Stimulated activated effector memory CD8-positive, alpha-beta T cell treated with anti-CD3 and anti-CD28 coated beads, Interleukin-12 subunit alpha, Interleukin-12 subunit beta, amount 100 ng/mL, for 72 hours (primary cell): ENCODE results near the gene KRTAP21-2.
A peak's percentile ranks its signal among the peaks of the same experiment; 100 is the strongest.
"Not testable (repeated sequence)": the region's sequence is repeated elsewhere in the genome, so short reads cannot be mapped to it uniquely, and the experiment has no call there.

Source experiments
- ATAC-seq: fragments of 150-1000 bp; cut with Tn5 transposase; 2 replicates; pipeline ENCODE4 v1.10.0; 2021
- DNase-seq, 2 donors: peaks; one replicate each; pipeline ENCODE4 v3.0.0; 2021 to 2022; ENCODE audit warnings: low spot score in 2 of 2
- H3K27ac Mint-ChIP-seq: one replicate; pipeline ENCODE4 v1.8.0; 2022; ENCODE audit warnings: mild to moderate bottlenecking, mixed read lengths
- H3K36me3 Mint-ChIP-seq: one replicate; pipeline ENCODE4 v1.8.0; 2022; ENCODE audit warnings: mild to moderate bottlenecking, mixed read lengths
- H3K4me1 Mint-ChIP-seq: one replicate; pipeline ENCODE4 v1.8.0; 2022; ENCODE audit warnings: mixed read lengths
- H3K4me3 Mint-ChIP-seq: one replicate; pipeline ENCODE4 v1.8.0; 2022; ENCODE audit warnings: mild to moderate bottlenecking, mixed read lengths
- H3K9me3 Mint-ChIP-seq: one replicate; pipeline ENCODE4 v1.8.0; 2022; ENCODE audit warnings: mixed read lengths

Gene KRTAP21-2

DNA sequence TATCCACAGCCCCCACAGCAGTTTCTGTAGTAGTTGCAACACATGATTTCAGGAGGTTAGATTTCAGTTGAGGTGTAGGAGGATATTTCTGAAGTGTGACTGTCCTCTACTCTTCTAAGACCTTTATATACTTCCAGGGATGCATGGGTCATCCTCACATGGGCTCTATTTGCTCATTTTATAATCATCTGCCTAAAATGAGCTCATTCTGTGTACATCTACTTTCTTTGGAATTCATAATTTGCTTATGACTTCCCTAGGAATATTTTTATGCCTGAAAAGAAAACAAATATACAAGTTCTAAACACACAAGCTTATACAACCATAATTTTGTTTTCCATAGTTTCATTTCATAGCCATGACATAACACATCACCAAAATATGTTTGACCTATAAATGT is at the start of gene KRTAP21-2:
Gene KRTAP21-2, minus strand, starts transcription at position 101 of the 400 bp plus-strand sequence. Its CDS starts 57 bp downstream, at position 44.
- Mint-ChIP-seq H3K9me3 (peaks cover 3% of the 10 kb centered on the region), H3K4me3 (no peak within 1 kb of the TSS), H3K36me3 (no peaks in the 10 kb centered on the region), H3K27ac (no peak within 1 kb of the TSS), H3K4me1 (no peaks in the 10 kb centered on the region)
- no peak for DNase-seq
- peak; percentile 16 for ATAC-seq

- no peaks in the 10 kb centered on the region for H3K36me3 Mint-ChIP-seq
- no peak for ATAC-seq
- DNase-seq = no peak
- no peaks in the 10 kb centered on the region for H3K9me3 Mint-ChIP-seq
- H3K4me3 Mint-ChIP-seq = no peak overlapping the region
- no peaks in the 10 kb centered on the region for H3K4me1 Mint-ChIP-seq
- no peak overlapping the region for H3K27ac Mint-ChIP-seq
Observed at GRCh38 chr21:30793581-30794314, 46.7 kb upstream of the KRTAP21-2 start.

DNA sequence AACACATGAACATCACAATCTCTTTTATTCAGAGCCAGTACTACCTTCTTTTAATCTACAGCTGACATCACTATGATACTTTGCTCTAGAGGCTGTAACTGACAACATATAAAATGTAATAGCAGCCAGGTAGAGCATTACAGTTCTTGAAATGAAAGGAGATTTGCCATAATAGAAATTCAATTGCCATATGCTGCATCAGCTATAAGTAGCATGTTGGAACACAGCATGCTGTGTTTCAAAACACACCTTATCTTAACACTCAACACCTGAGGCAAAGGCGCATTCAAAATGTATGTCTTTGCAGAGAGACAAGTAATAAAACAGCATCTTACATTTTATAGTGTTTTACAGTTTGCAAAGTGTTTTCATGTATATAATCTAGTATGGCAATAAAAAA is 32.2 kb upstream of the KRTAP21-2 start:
- no peaks in the 10 kb centered on the region for H3K9me3 Mint-ChIP-seq
- no peak for ATAC-seq
- DNase-seq = no peak
- no peaks in the 10 kb centered on the region for H3K36me3 Mint-ChIP-seq
- no peak overlapping the region for H3K4me3 Mint-ChIP-seq
- H3K27ac Mint-ChIP-seq = no peak overlapping the region
- H3K4me1 Mint-ChIP-seq = no peaks in the 10 kb centered on the region

GRCh38 chr21:30769724-30770431 is 22.8 kb upstream of the KRTAP21-2 start:
- Mint-ChIP-seq H3K4me3 (no peak overlapping the region), H3K36me3 (no peaks in the 10 kb centered on the region), H3K9me3 (no peaks in the 10 kb centered on the region), H3K27ac (no peak overlapping the region), H3K4me1 (no peaks in the 10 kb centered on the region)
- ATAC-seq = no peak
- no peak for DNase-seq

DNA sequence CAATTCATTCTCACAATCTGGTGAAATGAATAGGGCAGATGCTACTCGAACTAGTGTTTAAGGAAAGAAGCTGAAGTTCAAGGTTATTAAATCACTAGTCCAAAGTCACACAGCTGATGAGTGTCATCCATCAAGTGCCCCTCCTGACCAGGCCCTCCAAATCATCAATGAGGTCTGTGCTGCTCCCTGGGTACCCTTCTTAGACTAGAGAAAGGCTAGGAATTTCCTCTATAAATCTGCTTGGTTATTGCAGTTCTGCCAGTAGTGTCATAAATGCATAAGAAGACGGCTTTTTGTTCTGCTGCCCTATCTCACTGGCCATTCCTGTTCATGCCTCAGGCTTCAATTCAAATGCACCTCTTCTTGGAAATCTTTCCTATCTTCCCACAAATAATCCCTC is 13.7 kb upstream of the KRTAP21-2 start:
- Mint-ChIP-seq H3K9me3 (no peaks in the 10 kb centered on the region), H3K4me3 (no peak overlapping the region), H3K4me1 (no peaks in the 10 kb centered on the region), H3K36me3 (no peaks in the 10 kb centered on the region), H3K27ac (no peak overlapping the region)
- DNase-seq = no peak
- ATAC-seq = no peak

GRCh38 chr21:30758306-30758705 is 11.2 kb upstream of the KRTAP21-2 start:
- H3K36me3 Mint-ChIP-seq = no peaks in the 10 kb centered on the region
- H3K27ac Mint-ChIP-seq = no peak overlapping the region
- DNase-seq (no peak), ATAC-seq (no peak)
- H3K4me3 Mint-ChIP-seq = no peak overlapping the region
- no peaks in the 10 kb centered on the region for H3K9me3 Mint-ChIP-seq
- H3K4me1 Mint-ChIP-seq = no peaks in the 10 kb centered on the region

DNA sequence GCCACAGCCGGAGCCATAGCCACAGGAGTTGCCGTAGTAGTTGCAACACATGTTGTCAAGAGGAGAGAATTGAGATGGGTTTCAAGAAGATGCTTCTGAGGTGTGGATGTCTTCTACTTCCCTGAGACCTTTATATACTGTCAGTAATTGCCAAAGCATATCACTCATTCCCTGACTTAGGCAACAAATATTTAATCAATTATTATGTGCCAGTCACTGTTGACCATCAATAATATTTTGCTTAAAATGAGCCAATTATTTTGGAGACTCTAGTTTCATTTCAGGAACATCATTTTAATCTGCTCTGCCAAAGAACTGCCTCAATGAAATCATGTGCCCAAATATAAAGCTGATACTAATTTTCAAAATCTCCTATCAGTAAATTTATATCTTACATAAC is 8.3 kb upstream of the KRTAP21-2 start, which contains the start of gene KRTAP21-1:
Gene KRTAP21-1, minus strand, starts transcription at position 101 of the 400 bp plus-strand sequence. Its CDS starts 50 bp downstream, at position 51.
- not testable (repeated sequence) for H3K36me3 Mint-ChIP-seq, H3K4me3 Mint-ChIP-seq, DNase-seq, ATAC-seq, H3K9me3 Mint-ChIP-seq, H3K4me1 Mint-ChIP-seq, H3K27ac Mint-ChIP-seq

DNA sequence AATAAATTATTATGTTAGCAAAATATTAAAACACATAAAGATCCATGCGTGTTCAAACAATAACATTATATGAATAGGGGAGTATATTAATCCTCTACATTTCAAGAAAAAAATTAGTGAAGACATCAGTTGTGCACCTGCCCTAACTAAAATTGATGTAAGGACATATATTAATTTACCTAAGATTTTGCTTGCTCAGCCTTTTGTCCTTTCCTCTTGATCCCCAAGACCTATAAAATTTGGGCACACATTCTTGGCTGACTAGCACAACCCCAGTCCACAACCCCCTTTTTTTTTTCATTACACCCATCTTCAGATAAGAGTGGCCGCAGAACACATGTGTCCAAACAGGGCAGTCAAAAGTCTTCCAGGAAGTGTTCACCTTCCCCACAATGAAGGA is 6.6 kb downstream of the KRTAP21-2 start:
- no peaks in the 10 kb centered on the region for H3K4me1 Mint-ChIP-seq

GRCh38 chr21:30733026-30733425 is 14.0 kb downstream of the KRTAP21-2 start:
- H3K9me3 Mint-ChIP-seq = no peaks in the 10 kb centered on the region
- no peaks in the 10 kb centered on the region for H3K36me3 Mint-ChIP-seq
- no peak for ATAC-seq
- no peak for DNase-seq
- no peak overlapping the region for H3K4me3 Mint-ChIP-seq
- no peaks in the 10 kb centered on the region for H3K4me1 Mint-ChIP-seq
- H3K27ac Mint-ChIP-seq = no peak overlapping the region

More for the DNA sequence above, 6.6 kb downstream of the KRTAP21-2 start:
- Mint-ChIP-seq H3K36me3 (no peaks in the 10 kb centered on the region), H3K27ac (no peak overlapping the region), H3K4me3 (no peak overlapping the region), H3K9me3 (no peaks in the 10 kb centered on the region)
- ATAC-seq (no peak), DNase-seq (no peak)

DNA sequence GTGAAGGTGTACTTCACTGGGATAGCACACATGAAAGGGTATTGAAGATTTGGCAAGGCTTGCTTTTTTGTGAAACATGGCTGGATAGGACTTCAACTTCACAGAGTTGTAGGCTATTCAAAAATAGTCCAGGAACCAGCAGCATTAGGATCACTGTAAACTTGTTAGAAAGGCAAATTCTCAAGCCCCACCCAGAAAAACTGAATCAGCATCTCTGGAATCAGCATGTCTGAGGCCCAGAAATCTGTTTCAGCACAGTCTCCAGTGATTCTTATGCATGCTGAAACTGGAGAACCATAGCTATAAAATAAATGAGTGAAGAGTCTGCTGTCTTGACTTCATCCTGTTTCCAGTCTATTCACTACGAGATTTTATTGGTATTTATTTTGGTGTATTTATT is 20.3 kb downstream of the KRTAP21-2 start:
- Mint-ChIP-seq H3K27ac (no peak overlapping the region), H3K9me3 (peaks cover 8% of the 10 kb centered on the region), H3K4me3 (no peak overlapping the region), H3K36me3 (no peaks in the 10 kb centered on the region), H3K4me1 (no peaks in the 10 kb centered on the region)
- ATAC-seq = no peak
- DNase-seq = no peak

DNA sequence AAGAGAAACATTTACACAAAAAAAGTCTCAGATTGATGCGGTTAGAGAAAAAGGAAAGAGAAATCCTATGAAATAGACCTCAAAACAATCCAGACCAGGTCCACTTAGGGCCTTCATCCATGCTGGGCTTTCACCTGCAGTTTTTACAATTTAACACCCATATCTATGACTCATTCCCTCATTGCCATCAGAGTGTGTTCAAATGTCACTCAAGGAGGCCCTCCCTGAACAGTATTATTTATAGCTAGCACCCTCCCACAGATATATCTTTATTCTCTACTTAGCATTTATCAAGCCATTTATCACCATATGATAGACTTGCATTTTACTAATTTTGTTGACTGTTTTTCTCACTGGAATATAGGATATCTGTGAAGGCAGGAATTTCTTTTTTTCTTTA is 27.7 kb downstream of the KRTAP21-2 start:
- peaks cover 4% of the 10 kb centered on the region for H3K9me3 Mint-ChIP-seq
- no peaks in the 10 kb centered on the region for H3K36me3 Mint-ChIP-seq
- H3K4me1 Mint-ChIP-seq = no peaks in the 10 kb centered on the region
- DNase-seq (no peak), ATAC-seq (no peak)
- no peak overlapping the region for H3K4me3 Mint-ChIP-seq
- no peak overlapping the region for H3K27ac Mint-ChIP-seq

- Mint-ChIP-seq H3K4me3 (no peak within 1 kb of the TSS), H3K9me3 (peaks cover 4% of the 10 kb centered on the region), H3K36me3 (no peaks in the 10 kb centered on the region), H3K4me1 (no peaks in the 10 kb centered on the region), H3K27ac (no peak within 1 kb of the TSS)
- peak; percentile 96 for ATAC-seq
- DNase-seq = no peak
Observed at GRCh38 chr21:30718239-30718909, 28.7 kb downstream of the KRTAP21-2 start, which contains the start of gene KRTAP21-3. Gene KRTAP21-3, minus strand, starts transcription at chr21:30718777. Its CDS starts 18 bp downstream, at chr21:30718759.

GRCh38 chr21:30717105-30717504 is 30.0 kb downstream of the KRTAP21-2 start:
- H3K4me3 Mint-ChIP-seq = no peak overlapping the region
- H3K9me3 Mint-ChIP-seq = peaks cover 8% of the 10 kb centered on the region
- DNase-seq (no peak), ATAC-seq (no peak)
- no peaks in the 10 kb centered on the region for H3K36me3 Mint-ChIP-seq
- H3K27ac Mint-ChIP-seq = no peak overlapping the region
- no peaks in the 10 kb centered on the region for H3K4me1 Mint-ChIP-seq

GRCh38 chr21:30714946-30715345 is 32.1 kb downstream of the KRTAP21-2 start:
- no peaks in the 10 kb centered on the region for H3K36me3 Mint-ChIP-seq

GRCh38 chr21:30714456-30714855 is 32.6 kb downstream of the KRTAP21-2 start:
- H3K9me3 Mint-ChIP-seq = peaks cover 11% of the 10 kb centered on the region
- DNase-seq (no peak), ATAC-seq (no peak)
- H3K36me3 Mint-ChIP-seq = no peaks in the 10 kb centered on the region
- peaks cover 5% of the 10 kb centered on the region for H3K4me1 Mint-ChIP-seq
- H3K4me3 Mint-ChIP-seq = no peak overlapping the region
- H3K27ac Mint-ChIP-seq = no peak overlapping the region

More at GRCh38 chr21:30714946-30715345, 32.1 kb downstream of the KRTAP21-2 start:
- peaks cover 11% of the 10 kb centered on the region for H3K9me3 Mint-ChIP-seq
- peaks cover 5% of the 10 kb centered on the region for H3K4me1 Mint-ChIP-seq
- ATAC-seq (no peak), DNase-seq (no peak)
- no peak overlapping the region for H3K4me3 Mint-ChIP-seq
- no peak overlapping the region for H3K27ac Mint-ChIP-seq
